ENCODE results near the gene PUDP. TPM values are rescaled to one million over a fixed set of nuclear protein-coding genes. Genes with fewer than 3 reads are reported as not detected.

The PUDP gene
- polyA plus RNA-seq, 12 donors, result 19.4 to 50.7 (median 37.5) TPM; not detected in 1

DNA sequence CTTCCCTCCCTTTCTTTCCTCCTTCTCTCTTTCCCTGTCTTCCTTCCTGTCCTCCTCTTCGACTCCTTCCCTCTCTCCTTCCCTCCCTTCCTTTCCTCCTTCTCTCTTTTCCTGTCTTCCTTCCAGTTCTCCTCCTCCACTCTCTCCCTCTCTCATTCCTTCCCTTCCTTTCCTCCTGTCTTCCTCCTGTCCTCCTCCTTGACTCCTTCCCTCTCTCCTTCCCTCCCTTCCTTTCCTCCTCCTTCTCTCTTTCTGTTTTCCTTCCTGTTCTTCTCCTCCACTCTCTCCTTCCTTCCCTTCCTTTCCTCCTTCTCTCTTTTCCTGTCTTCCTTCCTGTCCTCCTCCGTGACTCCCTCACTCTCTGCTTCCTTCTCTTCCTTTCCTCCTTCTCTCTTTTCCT is 5.3 kb upstream of the PUDP start:
- no peak for DNase-seq

DNA sequence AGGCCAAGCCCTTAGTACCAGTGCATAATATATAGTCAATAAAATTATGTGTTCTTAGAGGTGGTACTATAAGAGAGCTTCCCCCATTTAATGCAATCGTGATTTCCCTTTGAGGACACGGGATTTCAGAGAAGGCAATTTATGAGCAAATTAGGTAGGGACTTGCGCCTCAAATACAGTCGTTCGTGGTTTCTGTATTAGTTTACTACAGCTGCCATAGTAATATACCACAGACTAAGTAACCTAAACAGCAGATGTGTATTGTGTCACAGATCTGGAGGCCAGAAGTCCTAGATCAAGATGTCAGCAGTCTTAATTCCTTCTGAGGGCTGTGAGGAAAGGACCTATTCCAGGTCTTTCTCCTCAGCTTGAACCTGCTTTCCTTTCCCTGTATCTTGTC is 1.5 kb upstream of the PUDP start:
- DNase-seq, result no peak

DNA sequence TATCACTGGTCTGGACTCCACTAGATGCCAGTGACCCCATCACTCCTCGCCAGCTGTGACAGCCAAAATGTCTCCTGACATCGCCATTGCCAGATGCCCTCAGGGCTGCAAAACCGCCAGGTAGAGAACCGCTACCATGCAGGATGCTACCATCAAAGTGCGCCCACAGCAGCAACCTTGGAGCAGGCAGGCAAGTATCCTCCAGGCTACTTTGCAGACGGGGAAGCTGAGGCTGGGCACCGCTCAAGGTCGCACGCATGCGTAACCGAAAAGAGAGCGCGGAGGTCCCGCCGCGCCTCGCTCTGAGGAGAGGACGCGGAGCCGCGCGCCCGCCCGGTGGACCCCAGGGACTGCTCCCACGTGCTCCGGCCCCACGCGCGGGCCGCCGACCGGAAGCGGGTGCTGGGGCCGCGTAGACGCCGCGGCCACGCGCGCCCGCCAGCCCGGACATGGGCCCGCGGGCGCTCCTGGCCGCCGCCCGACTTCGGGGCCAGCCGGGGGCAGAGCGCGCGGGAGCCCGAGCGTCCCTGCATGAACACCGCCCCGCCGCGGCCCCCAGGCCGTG is 458 bp downstream of the PUDP start, which contains the start of gene STS:
STS (plus strand) TSS at position 300 of the 565 bp plus-strand sequence. CDS start 105,488 bp downstream, outside the sequence.
- DNase-seq, result peak; percentile 55

DNA sequence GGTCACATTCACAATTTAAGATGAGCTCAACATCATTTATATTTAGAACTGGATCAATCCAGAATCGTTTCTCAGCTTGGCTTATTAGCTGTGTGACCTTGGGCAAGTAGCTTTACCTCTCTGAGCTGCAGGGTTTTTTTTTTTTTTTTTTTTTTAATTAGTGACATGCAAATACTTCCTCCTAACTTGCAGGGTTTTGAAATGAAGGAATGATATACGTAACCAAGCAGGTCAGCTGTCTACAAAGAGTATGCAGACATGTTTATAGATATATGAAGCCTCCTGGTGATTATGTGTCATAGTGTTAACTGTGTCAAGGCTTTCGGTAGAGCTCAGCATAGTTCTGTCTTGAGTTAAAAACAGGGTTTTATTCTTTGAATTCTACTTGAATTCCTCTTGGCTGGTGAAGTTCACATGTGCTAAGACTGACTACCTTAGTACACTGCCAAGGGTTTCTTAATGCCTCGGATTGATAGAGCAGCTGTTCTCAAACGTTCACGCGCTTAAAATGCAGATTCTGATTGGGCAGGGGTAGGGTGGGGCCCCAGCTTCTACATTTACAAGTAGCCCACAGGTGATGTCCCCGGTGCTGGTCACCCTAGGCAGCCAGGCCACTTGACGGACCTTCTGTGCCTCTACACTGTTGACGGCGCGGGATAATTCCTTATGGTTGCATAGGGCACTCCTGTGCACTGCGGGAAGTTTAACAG is 1.1 kb downstream of the PUDP start:
- no peak for DNase-seq

DNA sequence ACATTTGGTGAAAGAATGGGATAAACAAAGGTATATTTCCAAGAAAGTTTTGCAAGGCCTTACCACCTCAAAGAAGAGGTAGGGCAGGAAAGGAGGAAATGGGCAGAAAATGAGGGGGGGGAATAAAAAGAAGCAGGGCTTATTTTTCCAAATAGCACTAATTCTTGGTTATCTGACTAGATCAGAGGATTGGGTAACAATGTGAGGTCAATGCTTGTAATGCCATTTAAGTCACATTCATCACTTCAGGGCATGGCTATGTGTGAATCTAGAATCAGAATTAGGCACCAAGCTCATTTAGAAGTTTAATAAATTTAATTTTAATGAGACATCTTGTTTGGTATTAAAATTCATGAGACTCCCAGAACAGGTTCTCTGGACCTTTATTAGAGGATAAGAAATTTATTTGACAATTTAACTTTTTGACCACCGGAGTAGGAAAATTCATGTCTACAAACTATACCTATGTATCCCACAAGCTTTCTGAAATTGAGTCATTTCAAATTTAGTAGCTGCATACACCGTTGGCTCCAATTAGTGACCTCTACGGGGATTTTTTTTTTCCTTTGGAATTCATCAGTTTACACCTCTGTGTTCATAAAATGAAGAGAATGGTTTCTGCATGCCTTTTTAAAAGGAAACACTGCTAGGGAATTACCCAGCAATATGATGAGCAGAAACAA is 1.8 kb downstream of the PUDP start:
- no peak for DNase-seq

DNA sequence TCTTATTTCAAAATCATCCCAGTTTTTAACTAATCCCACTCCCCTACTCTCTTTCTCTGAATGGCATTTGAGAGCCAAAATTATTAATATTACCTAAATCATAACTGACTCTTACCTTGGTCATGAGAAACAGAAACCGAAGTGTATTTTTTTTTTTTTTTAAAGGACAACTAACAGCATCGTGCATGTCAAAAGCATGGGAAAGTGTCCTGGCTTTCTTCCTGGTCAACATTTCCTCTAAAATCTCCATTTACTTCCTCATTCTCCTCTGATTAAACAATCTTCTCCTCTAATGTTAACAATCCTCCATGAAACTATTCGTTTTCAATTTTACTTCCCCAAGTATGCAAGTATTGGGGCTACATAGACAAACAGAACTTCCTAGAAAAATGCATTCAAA is 2.5 kb downstream of the PUDP start:
- DNase-seq, result no peak

DNA sequence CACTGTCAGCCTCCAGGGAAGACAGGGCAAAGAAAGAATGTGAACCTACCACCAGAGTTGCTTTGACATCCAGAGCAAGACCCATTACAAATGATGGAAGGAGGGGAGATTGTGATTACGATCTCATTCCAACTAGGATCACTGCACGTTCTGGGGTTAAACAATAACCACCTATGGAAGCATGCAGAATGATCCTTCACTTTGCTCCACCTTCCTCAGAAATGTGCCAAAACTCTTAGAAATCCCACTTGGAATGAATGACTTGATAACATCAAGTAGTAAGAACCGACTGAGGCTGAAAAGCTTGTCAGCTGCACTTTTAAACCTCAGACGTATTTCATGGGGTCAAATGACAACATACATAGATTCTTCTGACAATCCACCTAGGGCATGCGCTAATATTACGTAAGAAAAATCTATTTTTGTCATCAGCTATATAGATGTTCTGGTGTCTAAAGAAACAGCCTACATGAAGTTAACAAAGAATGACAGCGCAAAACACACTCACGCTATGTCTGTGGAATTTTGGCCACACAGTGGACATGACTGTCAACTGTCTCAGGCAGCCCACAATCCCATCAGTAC is 3.9 kb downstream of the PUDP start:
- DNase-seq, result no peak

DNA sequence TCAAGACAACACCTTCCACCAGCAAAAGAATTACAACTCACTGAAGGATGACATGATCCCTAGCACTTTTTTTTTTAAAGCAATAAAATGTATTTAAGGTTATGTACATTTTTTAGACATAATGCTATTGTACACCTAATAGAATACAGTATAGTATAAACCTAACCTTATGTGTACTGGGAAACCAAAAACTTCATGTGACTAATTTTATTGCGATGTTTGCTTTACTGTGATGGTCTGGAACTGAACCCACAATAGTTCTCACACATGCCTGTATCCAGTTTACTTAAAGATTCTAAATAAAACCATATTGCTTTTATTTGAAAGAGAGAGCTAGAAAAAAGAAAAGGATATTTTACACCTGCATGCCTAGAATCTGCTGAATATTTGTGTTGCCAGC is 4.9 kb downstream of the PUDP start:
- DNase-seq, result no peak

DNA sequence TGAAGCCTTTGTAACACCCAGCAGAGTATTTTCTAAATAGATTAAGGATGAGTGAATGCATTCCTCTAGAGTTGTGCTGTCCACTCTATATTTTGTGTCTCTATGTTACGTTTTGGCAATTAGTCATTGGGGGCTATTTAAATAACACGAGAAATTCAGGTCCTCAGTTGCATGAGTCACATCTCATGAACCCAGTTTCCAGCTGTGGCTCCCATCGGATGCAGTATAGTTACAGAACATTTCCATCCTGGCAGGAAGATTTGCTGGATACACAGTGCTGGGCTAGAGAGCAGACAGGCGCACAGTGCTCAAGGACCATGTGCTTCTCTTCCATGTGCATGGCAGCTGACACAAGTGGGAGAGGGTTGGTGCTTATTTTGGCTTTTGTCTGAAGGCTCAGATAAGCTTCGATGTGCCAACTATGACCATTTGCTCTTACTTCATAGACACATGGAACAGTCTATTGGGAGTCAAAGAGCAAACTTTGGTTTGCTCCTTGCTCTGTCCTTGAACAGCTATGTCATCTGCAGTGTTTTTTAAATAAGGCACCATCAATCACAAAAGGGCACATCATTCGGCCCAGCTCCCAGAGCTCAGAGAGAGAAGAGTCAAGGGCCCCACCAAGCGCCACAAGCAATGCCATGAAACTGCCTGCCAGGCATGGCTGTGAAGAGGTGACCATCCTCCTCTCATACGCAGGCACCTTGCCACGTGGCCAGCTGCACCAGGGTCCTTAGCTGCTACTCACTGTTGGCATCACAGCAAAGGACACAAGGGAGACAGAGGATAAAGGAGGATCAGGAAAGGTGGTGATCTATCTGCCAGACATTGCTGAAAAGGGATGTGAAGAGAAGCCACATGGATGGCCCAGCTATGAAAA is 8.5 kb downstream of the PUDP start:
- DNase-seq, result no peak

DNA sequence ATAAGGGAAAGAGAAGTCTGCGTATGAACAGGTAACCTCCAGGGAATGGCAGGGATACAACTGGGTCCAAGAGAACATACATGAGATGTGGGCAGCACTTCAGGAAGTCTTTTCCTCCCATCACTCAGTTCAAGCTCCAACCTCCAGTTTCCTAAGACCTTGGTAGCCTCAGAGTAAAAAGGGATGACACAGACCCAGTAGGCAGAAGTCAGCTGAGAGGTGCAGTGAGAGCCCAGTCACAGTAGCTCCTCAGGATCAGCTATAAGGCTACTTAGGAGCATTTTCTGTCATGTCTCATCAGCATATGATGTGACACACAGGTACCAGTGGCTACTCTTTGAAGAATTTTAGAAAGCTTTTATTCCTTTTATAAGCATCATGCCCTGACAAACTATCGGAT is 13.0 kb downstream of the PUDP start:
- no peak for DNase-seq

DNA sequence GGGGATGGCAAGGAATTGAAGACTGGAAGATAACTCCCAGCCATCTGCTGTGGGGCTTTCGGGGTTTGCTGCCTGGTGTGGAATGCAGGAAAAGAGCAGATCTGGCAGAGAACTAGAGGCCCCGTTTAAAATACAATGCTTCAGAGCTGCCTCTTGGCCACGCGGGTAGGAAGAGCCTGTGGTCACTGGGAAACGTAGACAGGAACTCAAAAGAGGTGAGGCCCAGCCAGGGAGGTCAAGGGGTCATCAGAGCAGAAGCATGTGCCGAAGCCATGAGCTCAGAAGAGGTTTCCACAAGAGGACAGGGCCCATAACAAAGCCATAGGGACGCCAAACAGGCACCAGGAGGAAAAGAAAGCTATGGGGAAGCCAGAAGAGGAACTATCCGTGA is 14.9 kb downstream of the PUDP start:
- no peak for DNase-seq

DNA sequence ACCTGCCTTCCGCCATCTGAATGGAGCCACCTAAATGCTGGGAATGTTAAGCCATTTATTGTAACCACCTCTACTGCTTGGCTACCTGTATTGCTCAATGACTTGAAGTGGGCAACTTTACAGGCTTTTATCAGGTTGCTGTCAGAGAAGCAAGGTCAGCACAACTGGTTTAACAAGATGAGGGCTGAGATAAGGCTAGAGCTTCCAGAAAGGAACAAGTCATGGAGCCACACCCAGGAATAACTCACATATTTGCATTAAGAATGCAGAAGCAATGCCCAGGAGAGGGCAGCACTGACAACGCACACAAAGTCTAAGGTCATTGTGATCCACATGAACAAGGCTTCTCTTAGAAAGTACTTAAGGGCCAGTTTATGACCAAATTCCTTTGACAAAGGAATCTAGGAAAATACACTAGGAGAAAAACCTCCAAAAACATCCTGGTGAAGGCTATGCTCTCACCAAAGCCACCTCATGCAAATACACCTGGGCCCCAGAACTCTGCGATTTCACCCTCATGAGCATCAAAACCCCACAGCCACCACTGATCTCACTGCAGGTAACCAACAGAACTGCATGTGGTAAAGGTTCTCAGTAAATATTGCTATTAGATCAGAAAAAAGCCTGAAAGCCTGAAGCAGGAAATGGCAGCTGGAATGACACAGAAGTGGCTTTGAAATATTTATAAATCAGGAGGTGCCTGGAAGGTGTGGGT is 15.5 kb downstream of the PUDP start:
- no peak for DNase-seq

DNA sequence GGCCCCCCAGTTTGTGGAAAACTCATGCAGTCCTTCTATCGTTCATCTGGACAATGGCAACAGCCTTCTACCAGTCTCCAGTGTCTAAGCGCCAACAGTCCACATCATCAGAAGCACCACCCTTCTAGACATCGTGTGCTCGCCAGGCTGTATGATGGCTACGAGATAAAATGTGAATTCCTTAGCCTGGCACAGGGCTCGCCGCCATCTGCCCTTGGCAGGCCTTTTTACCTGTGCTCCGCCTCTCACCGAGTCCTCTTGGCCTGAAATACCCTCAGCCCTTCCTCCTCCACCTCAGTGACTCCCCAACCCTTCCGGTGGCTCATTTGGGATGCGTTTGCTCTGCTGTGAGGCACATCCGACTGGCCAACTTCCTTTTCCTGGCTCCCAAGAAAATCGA is 16.3 kb downstream of the PUDP start:
- no peak for DNase-seq

DNA sequence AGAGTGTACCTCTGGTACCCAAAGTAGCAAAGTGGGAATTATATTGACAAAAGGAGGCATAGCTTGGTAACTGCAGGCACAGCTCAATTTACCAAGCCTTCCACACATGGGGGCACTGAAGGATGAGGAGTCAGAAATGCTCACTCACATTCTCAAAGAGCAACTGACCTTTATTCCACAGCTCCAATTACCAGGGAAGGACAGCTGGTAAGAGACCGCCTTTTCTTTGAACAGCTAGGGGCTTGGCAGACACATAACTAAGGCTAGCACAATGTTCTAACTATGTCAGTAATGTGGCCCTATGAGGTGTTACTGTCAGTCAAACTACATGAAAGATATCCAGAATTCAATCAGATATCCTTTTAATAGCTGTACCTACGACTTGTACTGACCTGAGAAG is 20.9 kb downstream of the PUDP start:
- DNase-seq, result no peak

DNA sequence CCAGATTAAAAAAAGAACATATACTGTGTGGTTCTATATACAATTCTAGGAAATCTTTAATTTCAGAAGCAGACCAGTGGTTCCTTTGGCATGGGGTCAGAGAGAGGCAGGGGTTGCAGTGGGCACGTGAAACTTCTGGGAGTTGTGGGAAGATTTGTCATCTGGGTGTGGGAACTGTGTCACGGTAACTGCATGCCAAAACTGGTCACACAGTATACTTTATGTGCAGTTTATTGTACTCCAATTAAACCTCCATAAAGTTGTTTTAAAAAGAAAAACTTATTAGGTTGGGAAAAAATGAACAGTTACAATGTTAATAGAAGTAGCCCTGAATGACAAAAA is 27.1 kb downstream of the PUDP start:
- DNase-seq, result no peak

DNA sequence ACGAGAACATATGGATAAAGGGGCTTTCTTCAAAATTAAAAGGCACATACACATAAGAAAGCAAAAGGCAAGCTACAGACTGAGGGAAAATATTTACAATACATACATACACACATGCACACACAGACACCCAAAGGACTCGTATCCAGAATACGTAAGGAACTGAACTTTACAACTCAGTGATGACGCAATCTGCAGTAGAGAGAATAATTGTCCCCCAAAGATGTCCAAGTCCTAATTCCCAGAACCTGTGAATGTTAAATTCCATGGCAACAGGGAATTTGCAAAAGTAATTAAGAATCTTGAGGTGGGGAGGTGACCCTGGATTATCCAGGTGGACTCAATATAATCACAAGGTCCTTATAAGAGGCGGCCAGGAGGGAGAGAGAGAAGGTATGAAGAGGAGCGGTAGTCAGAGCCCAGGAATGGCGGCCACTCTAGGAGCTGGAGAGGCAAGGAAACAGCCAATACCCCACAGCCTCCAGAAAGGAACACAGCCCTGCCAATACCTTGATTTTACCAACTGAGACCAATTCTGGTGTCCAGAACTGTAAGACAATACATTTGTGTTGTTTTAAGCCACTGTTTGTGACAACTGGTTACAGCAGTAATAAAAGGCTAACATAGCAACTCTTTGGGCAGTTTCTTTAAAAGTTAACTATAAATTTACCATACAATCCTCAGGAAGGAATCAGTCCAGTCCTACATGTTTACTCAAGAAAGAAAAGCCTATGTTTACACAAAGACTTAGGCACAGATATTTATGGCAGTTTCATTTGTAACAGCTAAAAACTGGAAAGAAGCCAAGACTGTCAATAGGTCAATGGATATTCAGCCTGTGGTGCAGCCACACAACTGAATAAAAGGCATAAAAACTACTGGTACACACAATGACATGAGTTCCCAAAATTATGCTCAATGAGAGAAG is 27.7 kb downstream of the PUDP start:
- DNase-seq, result no peak

DNA sequence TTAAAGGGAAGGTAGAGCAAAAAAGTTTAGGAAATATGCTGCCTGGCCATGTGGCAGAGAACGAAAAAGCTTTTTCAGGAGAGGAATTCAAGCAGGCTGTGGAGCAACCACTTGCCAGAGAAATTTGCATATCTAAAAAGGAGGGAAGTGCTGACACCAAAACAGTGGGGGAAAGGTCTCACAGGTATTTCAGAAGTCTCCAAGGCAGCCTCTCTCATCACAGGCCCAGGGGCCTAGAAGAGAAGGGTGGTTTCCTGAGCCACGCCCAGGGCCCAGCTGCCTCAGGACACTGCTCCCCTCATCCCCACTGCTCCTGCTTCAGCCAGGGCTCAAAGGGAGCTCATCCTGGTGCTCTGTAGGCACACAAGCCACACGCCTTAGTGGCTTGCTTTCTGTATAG is 30.4 kb downstream of the PUDP start:
- DNase-seq, result no peak

DNA sequence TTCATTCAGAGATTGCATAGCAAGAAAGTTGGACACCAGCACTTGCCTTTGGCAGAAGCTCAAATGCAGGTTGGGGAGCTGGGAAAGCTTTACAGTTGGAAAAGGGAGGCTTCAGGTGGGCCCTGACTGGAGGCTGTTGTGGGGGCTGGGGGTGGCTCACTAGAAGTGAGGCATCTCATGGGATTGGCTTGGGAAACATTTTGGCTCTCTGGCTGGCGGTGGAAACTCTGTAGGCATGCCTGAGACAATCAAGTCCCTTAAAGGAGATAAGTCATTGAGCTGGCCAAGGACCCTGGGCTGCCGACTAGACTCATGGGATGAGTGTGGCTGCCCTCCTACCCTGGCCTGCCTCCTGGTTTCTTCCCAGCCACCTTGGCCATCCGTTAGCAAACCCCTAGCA is 31.9 kb downstream of the PUDP start:
- DNase-seq, result no peak

DNA sequence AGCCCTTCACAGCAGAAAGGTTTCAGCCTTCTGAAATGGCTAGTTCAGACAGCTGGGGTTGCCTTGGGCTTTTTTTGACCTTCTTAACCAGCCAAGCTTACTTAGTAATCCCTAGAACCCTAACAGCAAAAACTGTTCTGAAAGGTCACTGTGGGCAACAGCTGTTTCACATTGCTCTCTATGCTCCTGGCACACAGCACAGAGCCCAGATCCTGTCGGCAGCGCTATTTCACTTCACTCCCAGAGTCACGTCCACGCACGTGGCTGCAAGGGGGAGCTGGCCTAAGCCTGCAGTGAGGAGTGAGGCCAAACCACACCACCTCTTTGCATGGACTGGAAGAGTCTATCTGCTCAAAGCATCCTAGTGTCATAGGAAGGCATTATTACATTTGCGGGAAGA is 32.4 kb downstream of the PUDP start:
- DNase-seq, result no peak

DNA sequence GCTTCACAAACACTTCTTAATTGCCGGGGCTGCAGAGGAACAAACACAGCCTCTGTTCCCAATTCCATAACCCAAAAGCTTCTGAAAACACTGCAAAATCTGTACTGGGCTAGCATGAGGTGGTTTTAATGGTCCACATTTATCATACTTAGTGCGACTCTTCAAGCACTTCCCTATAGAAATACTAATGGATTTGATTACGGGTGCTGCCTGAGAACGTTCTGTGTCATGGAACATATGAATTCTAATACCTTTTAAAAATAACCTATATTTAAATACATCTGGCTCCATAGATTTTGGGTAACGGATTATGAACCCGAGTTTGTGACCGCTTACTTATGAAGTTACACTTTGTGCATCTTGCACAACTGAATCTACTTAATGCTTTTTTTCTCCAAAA is 35.9 kb downstream of the PUDP start:
- DNase-seq, result no peak
